ENCODE results near the gene MTA1.

Gene MTA1

DNA sequence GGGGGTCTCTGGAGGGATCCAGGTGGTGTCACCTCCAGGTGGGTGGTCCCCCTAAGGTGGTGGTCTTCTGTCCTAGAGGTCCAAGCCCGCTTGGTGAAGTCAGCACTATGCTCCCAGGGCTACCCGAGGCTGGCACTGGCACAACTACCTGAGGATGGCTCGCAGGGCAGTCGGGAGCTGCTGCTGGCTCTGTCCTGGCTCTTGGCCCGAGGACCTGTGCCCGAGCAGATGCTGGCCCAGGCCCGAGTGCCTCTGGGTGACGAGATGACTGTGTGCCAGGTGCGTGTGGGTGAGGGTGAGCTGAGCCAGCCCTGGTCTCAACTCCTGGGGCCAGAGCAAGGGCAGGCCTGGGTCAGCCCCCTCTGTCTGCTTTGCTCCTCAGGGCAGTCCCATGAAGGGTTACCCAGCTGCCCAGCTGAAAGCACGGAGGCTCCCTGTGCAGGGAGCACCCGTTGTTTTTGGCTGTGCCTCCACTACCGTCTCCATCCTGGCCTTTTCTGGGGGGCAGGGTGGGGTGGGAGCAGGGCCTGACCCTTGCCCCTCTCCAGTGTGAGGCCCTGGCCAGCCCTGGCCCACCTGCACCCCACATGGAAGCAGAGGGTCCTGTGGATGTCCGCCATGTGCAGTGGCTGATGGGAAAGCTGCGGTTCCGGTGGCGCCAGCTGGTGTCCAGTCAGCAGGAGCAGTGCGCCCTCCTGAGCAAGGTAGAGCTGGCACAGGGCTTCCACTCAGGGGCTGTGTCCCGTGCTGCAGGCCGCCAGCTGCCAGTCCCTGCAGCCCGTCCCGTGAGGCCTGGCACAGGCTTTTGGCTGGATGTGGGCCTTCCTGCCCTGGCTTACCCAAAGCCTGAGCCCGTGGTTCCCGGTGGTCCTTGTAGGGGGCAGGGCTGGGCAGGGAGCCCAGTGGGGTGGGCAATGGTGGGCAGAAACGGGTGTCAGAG, 72.7 kb downstream of the MTA1 start:
- no peak for FAIRE-seq
- DNase-seq (ENCODE audit: extremely low spot score, insufficient read length, low read depth): no peak

DNA sequence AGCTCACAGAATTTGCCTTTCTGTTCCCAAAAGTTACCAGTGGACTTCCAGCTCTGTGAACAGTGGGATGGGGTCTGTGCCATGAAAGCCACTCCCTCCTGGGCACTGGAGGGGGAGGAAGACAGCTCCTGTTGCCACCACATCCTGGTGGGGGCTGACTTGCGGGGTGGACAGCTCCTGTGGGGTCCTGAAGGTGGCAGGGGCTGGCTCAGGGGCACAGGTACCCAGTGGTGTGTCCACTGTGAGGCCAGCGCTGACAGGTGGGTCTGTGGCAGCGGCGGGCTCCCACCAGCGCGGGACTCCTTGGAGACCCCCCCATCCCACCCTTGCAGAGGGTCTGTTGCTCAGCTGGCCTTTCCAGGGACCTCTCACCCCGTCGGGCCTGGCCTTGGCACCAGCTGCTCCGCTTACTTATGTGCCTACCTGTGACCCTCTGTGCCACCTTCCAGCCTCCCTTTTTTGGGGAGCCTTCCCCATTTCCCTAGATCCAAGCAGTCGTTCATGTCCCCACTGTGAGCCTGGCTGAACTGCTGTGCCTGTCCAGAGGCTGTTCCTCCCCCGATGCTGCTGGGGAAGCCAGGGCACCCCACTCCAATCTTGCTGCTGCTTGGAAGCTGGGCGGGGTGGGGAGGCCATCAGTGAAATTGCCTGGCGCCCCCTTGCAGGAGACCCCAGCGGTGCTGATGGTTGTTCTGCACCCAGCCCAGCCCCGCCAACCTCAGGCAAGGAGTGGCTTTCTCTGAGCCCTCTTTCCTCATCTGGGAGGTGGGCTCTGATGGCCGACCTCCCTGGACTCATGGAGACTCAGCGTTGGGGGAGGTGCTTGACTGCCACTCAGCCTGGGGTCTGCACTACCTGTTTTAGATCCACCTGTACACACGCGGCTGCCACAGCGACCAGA, 73.6 kb downstream of the MTA1 start:
- FAIRE-seq (no peak), DNase-seq (ENCODE audit: extremely low spot score, insufficient read length, low read depth) (no peak)

DNA sequence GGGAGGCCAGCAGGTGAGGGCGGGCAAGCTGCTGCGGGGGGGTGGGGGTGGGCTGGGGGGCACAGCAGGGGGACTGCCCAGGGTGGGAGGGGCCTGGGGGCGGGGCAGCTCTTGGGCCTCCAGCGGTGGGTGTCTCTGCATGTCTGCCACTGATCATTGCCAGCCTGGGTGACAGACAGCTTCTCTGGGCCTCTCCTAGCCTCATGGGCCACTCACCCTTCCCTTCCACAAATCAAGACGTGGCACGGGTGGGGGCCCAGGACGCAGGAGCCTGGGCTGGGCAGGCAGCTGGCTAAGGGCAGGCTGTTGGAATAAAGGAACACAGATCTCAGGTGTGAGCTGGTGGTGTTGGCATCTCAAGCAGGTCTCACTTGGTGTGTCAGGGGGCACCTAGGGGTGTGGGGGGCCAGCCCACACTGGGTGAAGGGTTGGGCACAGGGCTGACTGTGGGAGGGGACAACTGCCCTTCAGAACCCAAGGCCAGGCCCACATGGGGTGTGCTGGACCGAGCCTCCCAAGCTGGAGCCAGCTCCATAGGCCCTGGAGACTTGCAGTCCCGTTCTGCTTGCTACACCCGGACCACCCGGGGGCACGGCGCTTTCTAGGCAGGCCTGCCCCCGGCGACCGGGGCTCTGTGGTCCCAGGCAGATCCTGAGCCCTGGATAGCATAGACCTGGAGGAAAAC, 74.4 kb downstream of the MTA1 start:
- no peak for FAIRE-seq

DNA sequence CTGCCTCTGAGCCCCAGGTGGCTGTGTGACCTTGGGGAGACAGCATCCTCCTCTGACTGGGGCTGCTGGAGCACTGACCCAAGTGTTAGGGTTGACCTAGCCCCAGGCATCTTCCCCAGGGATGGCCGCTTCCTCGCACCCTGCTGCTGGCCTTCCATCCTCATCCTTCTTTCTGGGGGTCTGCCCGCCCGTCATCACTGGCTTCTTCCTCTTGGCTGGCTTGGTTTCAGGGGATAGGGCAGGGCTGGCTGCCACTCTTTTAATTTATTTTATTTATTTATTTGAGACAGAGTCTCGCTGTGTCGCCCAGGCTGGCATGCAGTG, 74.9 kb downstream of the MTA1 start:
- DNase-seq (ENCODE audit: extremely low spot score, insufficient read length, low read depth): no peak
- no peak for FAIRE-seq

More for the DNA sequence above, 74.4 kb downstream of the MTA1 start:
- no peak for DNase-seq (ENCODE audit: extremely low spot score, insufficient read length, low read depth)

DNA sequence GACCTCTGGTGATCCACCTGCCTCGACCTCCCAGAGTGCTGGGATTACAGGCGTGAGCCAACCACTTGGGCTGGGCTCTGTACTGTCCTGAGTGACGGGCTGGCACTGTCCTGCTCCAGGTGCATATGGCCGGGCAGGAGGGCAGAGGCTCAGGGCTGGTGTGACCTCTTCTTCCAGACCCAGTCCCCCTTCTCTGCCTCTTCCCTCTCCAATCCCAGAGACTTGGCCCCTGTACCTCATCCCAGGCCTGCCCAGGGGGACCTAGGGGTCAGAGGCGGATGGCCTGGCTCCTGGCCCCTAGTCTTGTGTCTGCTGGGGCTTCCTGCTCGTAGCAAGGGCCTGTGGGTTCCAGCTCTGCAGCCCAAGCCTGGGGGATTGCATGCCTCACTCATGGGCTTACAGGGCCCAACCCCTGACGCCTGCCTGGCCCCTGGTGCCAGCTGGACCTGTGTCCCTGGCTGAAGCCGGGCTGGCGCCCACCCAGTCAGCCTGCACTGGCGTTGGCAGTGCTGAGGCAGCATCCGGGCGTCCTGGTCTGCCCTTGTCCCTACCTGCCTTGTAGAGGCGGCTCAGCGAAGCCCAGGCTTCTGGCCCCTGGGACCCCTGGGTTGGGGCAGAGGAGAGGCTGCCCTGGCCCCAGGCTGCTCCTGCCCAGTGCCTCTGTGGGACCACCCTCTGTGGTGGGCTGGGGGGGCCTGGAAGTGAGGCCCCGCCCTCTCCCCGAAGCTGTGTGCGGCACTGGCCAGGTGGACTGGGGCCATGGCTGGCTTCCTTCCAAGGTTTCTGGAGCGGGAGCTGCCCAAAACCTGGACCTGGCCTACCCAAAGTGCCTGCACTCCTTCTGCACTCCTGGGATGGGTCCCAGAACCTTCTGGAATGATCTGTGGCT, 75.7 kb downstream of the MTA1 start:
- FAIRE-seq (no peak), DNase-seq (ENCODE audit: extremely low spot score, insufficient read length, low read depth) (no peak)

DNA sequence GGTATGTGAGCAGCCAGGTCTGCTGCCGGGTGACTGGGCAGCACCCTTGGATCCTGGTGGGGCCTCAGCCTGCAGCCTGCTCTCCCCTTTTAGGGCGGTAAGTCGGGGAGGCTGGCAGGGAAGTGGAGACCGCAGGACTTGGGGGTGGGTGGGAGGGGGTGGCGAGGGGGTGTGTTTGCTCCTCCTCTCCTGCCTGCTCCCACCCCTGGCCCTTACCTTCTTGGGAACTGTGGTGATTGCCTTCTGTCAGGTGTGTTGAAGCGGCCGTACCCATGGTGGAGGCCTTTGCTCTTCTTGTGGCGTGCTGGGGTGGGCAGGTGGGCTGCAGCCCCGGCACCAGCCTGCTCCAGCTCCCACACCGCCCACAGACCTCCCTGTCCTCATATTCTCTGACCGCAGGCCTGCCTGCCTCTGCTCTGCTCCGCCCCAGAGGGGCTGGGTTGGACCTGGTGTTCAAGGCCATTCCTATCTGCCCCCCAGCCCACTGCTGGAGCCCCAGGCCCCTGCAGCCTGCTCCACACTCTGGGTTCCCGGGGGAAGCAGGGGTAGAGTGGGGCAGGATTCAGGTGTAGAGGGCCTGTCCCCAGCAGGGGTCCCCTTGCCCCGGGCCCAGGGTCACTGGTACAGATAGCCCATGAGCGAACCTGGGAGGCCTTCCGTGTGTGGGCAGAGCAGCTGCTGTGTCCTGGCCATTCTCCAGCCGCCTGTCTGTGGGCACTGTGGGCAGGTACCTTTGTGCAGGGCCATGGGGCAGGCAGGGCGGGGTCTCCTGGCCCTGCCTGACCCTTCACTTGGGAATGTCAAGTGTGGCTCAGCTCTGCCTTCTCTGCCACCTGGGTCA, 76.6 kb downstream of the MTA1 start:
- FAIRE-seq (no peak), DNase-seq (ENCODE audit: extremely low spot score, insufficient read length, low read depth) (no peak)

DNA sequence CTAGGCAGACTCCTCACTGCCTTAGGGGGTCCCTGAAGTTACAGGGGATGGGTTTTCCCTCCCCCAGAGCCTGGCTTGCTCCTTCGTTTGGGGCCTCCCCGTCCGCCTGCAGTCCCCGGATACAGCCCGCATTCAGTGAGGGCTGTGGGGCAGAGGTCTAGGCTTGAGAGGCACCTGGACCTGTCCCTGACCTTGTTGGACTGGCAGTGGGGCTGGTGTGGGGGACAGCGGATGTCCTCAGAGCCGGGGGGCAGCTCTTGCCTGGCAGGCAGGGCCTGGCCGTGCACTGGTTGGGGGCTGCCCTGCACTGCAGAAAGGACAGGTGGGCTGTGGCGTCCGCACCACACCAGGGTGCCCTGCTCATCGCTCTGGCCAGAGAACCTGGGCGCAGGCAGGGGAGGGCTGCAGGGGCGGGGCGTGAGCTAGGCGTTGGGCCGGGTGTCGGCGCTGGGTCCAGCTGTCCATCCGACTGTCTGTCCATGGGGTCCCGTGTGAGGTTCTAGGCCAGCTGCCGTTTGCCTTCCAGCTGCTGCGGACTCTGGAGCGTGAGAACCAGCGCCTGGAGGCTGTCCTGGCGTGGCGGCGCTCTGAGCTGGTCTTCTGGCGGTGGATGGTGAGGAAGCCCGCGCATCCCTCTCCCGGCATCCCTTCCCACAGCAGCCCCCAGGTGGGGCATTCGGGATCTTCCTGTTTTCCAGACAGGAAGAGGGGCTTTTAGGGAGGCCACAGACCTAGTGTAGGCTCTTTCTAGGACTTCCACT, 77.4 kb downstream of the MTA1 start:
- FAIRE-seq: no peak

DNA sequence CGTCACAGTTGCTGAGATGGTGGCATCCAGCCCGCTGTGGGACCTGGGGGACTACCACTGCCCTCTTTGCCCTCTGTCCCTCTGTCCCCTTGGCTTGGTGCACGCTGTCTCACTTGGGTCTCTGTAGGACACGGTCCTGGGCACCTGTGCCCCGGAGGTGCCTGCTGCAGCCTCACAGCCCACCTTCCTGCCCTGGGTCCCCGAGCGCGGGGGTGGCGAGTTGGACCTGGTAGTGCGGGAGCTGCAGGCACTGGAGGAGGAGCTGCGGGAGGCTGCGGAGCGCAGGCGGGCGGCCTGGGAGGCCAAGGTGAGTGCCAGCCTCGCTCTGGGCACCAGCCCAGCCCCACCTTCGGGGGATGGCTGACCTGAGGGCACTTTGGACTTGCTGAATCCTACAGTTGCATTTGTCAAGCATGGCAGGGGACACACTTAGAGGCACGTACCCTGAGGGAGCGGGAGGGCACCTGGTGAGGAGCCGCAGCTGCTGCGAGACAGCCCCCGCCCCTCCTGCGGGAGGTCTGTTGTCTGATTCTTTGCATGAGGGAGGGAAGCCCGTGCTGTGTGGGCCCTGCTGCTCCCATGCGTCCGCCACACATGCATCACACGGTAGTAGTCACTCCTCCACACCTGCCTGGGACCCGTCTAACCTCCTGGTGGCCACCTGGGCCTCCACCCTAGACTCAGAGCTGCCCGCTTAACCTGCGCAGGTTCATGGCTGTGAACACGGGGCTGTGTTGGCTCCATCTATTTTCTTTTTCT, 78.2 kb downstream of the MTA1 start:
- DNase-seq (ENCODE audit: extremely low spot score, insufficient read length, low read depth): no peak
- FAIRE-seq: no peak

More for the DNA sequence above, 77.4 kb downstream of the MTA1 start:
- DNase-seq (ENCODE audit: extremely low spot score, insufficient read length, low read depth): no peak

DNA sequence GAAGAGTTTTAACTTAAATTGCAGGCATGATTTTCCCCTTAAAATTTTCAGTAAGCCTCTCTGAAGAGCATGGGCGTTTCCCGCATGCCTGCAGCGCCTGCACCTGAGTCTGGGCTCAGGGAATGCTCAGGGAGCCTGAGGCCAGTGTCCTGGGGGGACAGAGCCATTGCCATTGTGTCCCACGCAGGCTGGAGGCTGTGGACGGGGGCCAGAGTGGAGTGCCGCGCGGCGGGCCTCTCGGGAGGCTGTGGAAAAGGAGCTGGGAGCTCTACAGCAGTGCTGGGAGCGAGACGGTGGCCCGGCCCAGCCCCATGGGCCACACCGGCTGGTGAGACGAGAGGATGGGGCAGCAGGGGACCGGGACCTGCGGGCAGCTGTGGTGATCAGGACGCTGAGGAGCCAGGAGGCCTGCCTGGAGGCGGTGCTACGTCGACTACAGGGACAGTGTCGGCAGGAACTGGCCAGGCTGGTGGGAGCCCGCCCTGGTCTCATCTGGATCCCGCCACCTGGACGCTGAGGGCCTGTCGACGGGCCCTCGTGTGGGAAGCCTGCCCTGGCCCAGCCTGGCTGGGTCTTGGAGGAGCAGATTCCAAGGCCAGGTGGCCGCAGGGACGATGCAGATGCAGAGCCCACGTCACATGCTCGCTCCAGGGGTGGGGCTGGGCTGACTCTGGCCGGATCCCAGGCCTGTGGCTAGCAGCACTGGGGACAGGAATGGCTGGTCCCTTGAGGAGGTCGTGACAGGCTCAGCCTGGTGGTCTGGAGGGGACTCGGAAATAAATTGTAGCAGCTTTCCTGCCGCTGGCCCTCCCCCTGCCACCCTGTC, 79.0 kb downstream of the MTA1 start:
- DNase-seq (ENCODE audit: extremely low spot score, insufficient read length, low read depth): no peak
- FAIRE-seq: no peak

DNA sequence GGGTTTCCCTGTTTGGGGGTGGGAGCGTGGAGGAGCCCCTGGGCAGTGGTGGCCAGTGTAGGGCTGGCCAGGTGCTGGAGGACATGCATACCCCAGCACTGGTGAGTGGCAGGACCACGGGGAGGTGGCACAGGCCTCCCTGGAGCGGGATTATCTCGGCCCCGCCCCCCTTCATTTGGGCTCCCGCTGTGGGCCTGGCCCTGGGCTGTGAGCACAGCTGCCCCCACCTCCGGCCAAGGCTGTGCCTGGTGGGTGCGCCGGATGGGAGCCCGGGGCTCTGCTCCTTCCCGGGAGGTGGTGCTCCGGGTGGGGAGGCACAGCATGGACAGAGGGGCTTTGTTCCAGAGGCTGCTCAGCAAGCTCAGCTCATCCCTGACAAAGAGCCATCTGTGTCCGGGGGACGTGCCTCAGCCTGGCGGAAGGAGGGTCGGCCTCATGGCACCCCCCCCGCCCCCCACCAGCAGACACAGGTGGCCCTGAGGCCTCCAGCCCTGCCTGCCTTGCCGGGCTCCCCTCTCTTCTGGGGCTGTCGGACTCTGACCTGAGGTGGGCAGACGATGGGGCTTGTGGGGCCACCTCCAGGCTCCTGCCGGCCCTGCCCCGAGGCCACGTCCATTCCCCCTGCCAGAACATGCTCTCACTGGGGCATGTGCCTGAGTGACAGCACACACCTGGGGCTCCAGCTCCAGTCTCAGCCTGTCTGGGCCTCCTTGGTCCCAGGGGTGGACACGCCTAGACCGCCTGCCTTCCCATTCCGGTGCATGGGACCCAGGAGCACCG, 79.8 kb downstream of the MTA1 start:
- FAIRE-seq (no peak), DNase-seq (ENCODE audit: extremely low spot score, insufficient read length, low read depth) (no peak)

DNA sequence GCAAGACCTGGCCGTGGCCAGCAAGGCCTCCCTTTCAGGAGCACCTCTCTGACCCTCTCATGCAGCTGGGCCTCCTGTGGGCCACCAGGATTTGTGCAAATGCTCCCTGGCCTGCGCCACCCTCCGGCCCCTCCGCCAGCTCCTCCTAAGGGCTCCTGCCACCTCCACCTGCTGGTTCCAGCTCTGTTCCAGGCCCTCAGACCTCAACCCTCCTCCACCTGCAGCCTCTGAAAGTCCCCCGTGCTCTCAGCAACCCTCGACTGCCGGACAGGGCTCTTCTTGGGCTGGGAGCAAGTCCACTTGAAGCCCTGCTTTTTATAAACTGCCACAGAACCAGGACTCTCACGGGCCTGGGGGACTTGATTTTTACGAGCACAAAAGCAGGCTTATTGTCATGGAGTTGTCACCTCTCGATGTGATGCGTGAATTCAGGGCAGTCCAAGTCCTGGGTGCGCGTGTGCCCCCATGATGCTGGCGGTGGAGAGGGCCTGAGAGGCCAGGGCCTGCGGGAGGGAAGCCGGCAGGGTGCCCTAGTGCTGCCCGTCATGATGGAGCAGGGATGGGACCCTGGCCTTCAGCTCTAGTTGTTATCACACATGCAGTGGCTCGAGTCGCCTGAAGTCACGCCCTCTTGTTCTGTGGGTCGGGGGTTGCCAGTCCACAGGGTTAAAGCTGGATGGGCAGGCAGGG, 80.6 kb downstream of the MTA1 start:
- DNase-seq (ENCODE audit: extremely low spot score, insufficient read length, low read depth): no peak
- no peak for FAIRE-seq

DNA sequence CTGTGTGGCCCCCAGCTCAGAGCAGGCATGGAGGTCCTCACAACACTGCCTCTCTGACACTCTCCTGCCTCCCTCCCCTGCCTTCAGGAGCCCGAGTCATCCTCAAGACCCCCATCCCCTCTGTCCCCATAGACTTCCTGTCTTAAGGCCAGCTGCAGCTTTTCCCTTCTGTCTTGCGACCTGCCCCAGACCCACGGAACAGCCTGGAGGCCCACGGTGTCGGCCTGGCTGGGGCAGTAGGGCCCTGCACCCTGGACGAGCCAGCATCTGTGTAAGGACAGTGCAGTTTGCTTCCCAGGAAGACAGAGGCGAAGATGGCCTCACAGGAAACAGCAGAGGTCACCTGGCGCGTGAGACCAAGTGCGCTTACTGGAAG, 81.1 kb downstream of the MTA1 start:
- no peak for FAIRE-seq
- DNase-seq (ENCODE audit: extremely low spot score, insufficient read length, low read depth): no peak

DNA sequence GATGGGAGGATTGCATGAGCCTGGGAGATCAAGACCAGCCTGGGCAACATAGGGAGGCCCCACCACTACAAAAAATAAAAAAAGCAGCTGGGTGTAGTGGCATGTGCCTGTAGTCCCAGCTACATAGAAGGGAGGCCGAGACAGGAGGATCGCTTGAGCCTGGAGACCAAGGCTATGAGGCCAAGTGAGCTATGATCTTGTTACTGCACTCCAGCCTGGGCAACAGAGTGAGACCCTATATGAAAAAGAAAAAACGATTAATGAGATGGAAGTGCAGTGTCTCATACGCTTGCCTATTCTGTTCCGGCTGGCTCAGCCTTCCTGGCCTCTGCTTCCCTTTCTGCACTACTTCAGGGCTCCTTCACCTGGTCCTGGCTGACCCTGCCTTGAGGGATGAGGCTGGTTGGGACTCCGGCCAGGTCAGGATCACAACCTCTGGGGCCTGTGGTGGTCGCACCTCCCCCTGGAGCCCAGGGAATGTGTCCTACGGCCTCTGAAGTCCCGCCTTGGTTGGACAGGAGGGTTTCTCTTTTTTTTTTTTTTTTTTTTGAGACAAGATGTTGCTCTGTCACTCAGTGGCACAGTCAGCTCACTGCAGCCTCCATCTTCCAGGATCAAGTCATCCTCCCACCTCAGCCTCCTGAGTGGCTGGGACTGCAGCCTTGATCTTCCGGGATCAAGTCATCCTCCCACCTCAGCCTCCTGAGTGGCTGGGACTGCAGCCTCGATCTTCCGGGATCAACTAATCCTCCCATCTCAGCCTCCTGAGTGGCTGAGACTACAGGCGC, 82.1 kb downstream of the MTA1 start:
- no peak for FAIRE-seq

More for the DNA sequence above, 82.1 kb downstream of the MTA1 start:
- DNase-seq (ENCODE audit: extremely low spot score, insufficient read length, low read depth): no peak
